Measurements from ENCODE around the gene TOPAZ1. TPM values are rescaled to one million over a fixed set of nuclear protein-coding genes. Genes with fewer than 3 reads are reported as not detected.

The TOPAZ1 gene
- total and polyA plus RNA-seq, 9 of the 15 experiments (the other 6 are each of a cell fraction or from before 2014, with no cell fraction given) = 0.01 TPM; not detected in 8

DNA sequence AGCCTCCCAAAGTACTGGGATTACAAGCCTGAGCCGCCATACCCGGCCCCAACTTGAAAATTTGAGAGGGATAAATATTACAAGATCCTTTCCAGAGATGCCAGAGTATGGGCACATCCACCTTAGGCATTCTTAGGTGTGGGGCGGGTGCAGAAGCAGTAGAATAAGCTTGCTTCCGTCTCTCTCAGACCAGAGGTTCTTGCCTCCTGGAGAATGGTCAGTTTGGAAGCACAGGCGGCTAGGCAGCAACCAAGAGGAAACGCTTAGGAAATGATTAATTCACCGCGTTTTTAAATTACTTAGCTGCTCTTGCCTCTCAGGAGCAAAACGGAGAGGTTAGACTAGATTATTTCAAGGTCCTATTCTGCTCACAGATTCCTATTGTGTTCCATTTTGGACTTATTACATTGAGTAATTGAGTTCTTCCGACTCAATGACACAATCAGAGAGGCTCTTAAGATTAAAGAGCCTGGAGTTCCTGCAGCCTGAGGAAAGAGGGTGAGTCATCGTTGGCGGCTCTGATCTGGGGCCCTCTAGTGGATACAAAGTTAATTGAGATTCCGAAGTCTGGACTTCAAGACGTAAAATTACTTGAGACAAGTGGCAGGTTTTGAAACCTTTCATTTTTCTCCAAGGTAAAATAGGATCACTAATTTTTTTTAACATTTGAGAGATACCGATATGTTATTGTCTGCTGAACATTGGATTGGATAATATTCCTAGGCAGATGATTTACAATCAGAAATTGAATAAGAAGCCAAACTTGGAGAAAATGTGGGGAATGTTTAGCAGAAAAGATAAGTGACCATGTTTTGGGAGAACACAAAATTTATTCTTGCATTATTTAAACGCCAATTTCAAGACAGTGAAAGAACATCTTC lies 5.8 kb upstream of the TOPAZ1 start (continued):
- TF ChIP-seq, protein P1, sequence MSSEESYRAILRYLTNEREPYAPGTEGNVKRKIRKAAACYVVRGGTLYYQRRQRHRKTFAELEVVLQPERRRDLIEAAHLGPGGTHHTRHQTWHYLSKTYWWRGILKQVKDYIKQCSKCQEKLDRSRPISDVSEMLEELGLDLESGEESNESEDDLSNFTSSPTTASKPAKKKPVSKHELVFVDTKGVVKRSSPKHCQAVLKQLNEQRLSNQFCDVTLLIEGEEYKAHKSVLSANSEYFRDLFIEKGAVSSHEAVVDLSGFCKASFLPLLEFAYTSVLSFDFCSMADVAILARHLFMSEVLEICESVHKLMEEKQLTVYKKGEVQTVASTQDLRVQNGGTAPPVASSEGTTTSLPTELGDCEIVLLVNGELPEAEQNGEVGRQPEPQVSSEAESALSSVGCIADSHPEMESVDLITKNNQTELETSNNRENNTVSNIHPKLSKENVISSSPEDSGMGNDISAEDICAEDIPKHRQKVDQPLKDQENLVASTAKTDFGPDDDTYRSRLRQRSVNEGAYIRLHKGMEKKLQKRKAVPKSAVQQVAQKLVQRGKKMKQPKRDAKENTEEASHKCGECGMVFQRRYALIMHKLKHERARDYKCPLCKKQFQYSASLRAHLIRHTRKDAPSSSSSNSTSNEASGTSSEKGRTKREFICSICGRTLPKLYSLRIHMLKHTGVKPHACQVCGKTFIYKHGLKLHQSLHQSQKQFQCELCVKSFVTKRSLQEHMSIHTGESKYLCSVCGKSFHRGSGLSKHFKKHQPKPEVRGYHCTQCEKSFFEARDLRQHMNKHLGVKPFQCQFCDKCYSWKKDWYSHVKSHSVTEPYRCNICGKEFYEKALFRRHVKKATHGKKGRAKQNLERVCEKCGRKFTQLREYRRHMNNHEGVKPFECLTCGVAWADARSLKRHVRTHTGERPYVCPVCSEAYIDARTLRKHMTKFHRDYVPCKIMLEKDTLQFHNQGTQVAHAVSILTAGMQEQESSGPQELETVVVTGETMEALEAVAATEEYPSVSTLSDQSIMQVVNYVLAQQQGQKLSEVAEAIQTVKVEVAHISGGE (CRISPR knock-in tag; IDR thresholded peaks at IDR 0.05) = 0 out of 6 replicates have a peak, but pooled peaks of 1 of the 3 experiments have one; percentile 8
- no peak for TF ChIP-seq NUFIP1 (IDR thresholded peaks at IDR 0.05; ENCODE audit: partially characterized antibody)
- TF ChIP-seq, protein P2, sequence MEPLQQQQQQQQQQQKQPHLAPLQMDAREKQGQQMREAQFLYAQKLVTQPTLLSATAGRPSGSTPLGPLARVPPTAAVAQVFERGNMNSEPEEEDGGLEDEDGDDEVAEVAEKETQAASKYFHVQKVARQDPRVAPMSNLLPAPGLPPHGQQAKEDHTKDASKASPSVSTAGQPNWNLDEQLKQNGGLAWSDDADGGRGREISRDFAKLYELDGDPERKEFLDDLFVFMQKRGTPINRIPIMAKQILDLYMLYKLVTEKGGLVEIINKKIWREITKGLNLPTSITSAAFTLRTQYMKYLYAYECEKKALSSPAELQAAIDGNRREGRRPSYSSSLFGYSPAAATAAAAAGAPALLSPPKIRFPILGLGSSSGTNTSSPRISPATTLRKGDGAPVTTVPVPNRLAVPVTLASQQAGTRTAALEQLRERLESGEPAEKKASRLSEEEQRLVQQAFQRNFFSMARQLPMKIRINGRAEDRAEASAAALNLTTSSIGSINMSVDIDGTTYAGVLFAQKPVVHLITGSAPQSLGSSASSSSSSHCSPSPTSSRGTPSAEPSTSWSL (CRISPR knock-in tag; IDR thresholded peaks at IDR 0.05; ENCODE audit: borderline replicate concordance) = no peak
- no peak for TF ChIP-seq PCBP2 (IDR thresholded peaks at IDR 0.05; ENCODE audit: low read depth, low read length, poor library complexity, severe bottlenecking)
- TF ChIP-seq U2AF1 (optimal IDR thresholded peaks at IDR 0.05; ENCODE audit: low read depth, low read length) = no peak
- TF ChIP-seq SMARCE1 (IDR thresholded peaks at IDR 0.05) = peak; percentile 86
- TF ChIP-seq ZKSCAN3 (CRISPR knock-in tag; IDR thresholded peaks at IDR 0.05) = no peak
- TF ChIP-seq MEF2D (tag; conservative IDR thresholded peaks at IDR 0.05; ENCODE audit: low read depth) = peak; percentile 44; the same call in 1 of the 2 replicates
- TF ChIP-seq, protein P3, sequence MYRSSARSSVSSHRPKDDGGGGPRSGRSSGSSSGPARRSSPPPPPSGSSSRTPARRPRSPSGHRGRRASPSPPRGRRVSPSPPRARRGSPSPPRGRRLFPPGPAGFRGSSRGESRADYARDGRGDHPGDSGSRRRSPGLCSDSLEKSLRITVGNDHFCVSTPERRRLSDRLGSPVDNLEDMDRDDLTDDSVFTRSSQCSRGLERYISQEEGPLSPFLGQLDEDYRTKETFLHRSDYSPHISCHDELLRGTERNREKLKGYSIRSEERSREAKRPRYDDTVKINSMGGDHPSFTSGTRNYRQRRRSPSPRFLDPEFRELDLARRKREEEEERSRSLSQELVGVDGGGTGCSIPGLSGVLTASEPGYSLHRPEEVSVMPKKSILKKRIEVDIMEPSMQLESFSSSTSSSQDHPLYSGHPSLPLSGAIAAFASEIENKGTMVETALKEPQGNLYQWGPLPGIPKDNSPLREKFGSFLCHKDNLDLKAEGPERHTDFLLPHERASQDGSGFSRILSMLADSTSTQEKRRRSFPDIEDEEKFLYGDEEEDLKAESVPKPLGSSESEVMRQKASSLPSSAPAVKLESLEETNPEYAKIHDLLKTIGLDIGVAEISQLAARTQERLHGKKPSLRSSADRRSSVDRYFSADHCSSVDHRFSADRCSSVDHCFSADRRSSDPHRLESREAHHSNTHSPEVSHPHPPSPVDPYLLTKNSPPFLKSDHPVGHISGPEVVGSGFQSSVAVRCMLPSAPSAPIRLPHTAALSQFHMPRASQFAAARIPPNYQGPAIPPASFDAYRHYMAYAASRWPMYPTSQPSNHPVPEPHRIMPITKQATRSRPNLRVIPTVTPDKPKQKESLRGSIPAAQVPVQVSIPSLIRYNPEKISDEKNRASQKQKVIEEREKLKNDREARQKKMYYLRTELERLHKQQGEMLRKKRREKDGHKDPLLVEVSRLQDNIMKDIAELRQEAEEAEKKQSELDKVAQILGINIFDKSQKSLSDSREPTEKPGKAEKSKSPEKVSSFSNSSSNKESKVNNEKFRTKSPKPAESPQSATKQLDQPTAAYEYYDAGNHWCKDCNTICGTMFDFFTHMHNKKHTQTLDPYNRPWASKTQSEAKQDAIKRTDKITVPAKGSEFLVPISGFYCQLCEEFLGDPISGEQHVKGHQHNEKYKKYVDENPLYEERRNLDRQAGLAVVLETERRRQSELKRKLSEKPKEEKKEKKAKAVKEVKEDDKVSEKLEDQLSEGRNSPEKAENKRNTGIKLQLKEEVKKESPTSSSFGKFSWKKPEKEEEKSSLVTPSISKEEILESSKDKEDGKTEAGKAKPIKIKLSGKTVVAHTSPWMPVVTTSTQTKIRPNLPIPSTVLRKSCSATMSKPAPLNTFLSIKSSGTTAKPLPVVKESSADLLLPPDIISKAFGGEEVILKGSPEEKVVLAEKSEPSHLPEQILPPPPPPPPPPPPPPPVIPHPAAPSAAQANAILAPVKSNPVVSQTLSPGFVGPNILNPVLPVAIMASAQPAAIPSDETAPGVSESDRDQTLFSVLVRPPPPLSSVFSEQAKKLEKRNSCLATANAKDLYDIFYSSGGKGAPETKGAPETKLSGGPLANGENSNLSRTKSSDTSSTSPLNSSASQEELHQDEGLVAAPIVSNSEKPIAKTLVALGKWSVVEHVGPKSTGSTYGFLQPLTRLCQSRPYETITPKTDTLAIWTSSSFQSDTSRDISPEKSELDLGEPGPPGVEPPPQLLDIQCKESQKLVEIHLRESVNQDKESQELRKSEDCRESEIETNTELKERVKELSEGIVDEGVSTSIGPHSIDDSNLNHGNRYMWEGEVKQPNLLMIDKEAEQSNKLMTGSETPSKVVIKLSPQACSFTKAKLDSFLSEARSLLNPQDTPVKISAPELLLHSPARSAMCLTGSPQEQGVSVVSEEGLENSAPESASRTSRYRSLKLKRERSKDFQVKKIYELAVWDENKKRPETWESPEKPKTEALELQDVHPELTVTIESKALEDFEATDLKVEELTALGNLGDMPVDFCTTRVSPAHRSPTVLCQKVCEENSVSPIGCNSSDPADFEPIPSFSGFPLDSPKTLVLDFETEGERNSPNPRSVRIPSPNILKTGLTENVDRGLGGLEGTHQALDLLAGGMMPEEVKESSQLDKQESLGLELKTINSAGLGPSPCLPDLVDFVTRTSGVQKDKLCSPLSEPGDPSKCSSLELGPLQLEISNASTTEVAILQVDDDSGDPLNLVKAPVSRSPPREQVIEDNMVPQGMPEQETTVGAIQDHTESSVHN (IDR thresholded peaks at IDR 0.05; ENCODE audit: borderline replicate concordance in 1 of 2, low read depth in 1 of 2) = peak in 1 of 2 experiments; percentile 33; a peak in 1 of 4 replicates
- no peak for TF ChIP-seq PHTF2 (CRISPR knock-in tag; IDR thresholded peaks at IDR 0.05)

Data from K562 (cell line).